Upper lobe of left lung (tissue), 6 donors: Measurements from ENCODE around the gene RUVBL2. TPM values are rescaled to one million over a fixed set of nuclear protein-coding genes. Genes with fewer than 3 reads are reported as not detected.
"Not testable (repeated sequence)": the region's sequence is repeated elsewhere in the genome, so short reads cannot be mapped to it uniquely, and the experiment has no call there.

Experiments
- ATAC-seq, 2 donors: fragments of 200-7000 bp; cut with Tn5 transposase; one replicate each; pipeline ENCODE4 v1.9.1; 2022; ENCODE audit warnings: mild to moderate bottlenecking in 2 of 2, moderate library complexity in 2 of 2; ENCODE audit not compliant: low FRiP score in 2 of 2
- DNase-seq, 2 donors: peaks; one replicate each; pipeline ENCODE4 v3.0.0-alpha.2; 2019 to 2020
- H3K27ac ChIP-seq, 4 donors: fragments of 200-600 bp; sonication (generic); one replicate each; pipeline ENCODE4 v1.5.1; 2016 to 2019
- H3K27me3 ChIP-seq, 4 donors: fragments of 200-600 bp; sonication (generic); one replicate each; pipeline ENCODE4 v1.5.1; 2017 to 2019
- H3K36me3 ChIP-seq, 4 donors: fragments of 200-600 bp; sonication (generic); one replicate each; pipeline ENCODE4 v1.5.1; 2016 to 2019
- H3K4me1 ChIP-seq, 4 donors: fragments of 200-600 bp; sonication (generic); one replicate each; pipeline ENCODE4 v1.5.1; 2018 to 2019
- H3K4me3 ChIP-seq, 4 donors: fragments of 200-600 bp; sonication (generic); one replicate each; pipeline ENCODE4 v1.5.1; 2017 to 2019; ENCODE audit warnings: mild to moderate bottlenecking in 2 of 4, moderate library complexity in 1 of 4
- H3K9me3 ChIP-seq, 4 donors: fragments of 200-600 bp; sonication (generic); one replicate each; pipeline ENCODE4 v1.5.1; 2018 to 2019
- EP300 ChIP-seq, 4 donors: sonication (generic); formaldehyde crosslinking; IDR thresholded peaks; one replicate each; pipeline ENCODE4 v1.5.1; 2017; ENCODE audit warnings: antibody characterized with exemption in 4 of 4, control low read depth in 2 of 4
- POLR2A ChIP-seq, 4 donors: fragments of 450-650 bp; IDR thresholded peaks; one replicate each; pipeline ENCODE4 v1.5.1; 2016 to 2017; ENCODE audit warnings: antibody characterized with exemption in 4 of 4, mild to moderate bottlenecking in 2 of 4
- POLR2AphosphoS5 ChIP-seq, 2 donors: sonication (generic); formaldehyde crosslinking; IDR thresholded peaks; one replicate each; pipeline ENCODE4 v1.5.1; 2017; ENCODE audit warnings: antibody characterized with exemption in 2 of 2
- WGBS, 2 donors: methylation state at CpG; one replicate each; pipeline ENCODE4 v1.1.5; 2017 to 2018; 5-methylcytosine and 5-hydroxymethylcytosine counted together
- total RNA-seq, 6 donors: library from RNA; depleted of rRNA in 4 of 6; stranded (reverse); fragments of >200 nt in 4 of 6; gene quantifications; one replicate each; pipeline versions ENCODE4 v1.1.0 to v1.2.1, GENCODE V29; 2016 to 2021
- TF ChIP-seq, protein P1 (sequence below), 6 experiments: fragments of 450-650 bp in 4 of 6; fragments of 200-600 bp in 2 of 6; sonication (generic) in 2 of 6; IDR thresholded peaks; one replicate each; pipeline ENCODE4 v1.5.1; 2016 to 2019; ENCODE audit warnings: antibody characterized with exemption in 6 of 6
- donor health status: DM: no; HTN: no; CAD: no; lungs with moderate emphysema.
- donor health status: DM: no; HTN: yes; CAD: no; lungs with severe emphysema.

RUVBL2 gene
- total RNA-seq, 6 donors from 2014 or later, result 45.7 to 105 (median 70.6) TPM

DNA sequence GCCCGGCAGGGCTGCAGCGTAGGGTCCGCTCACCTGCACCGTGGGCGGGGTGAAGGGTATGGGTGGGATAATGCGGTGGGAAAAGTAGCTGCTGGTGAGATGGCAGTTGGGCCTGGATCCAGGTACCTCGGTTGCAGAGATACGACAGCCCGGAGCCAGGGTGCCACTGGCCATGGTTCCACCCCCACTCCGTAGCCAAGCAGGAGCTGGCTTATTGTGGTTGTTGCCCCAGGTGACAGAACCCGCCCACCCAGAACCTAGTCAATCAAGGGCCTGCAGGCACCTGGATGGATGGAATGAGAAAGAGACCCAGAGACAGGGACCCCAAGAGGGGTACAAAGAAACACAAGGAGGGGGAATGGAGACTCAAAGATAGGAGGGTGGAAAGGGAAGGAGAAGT is 26.7 kb downstream of the RUVBL2 start:
- Histone ChIP-seq H3K36me3 (peaks cover 0 to 10% (median 5%) of the 10 kb centered on the region in 4 donors), H3K27ac (no peak overlapping the region), H3K9me3 (no peaks in the 10 kb centered on the region), H3K4me1 (peaks cover 15 to 27% (median 24%) of the 10 kb centered on the region in 4 donors), H3K4me3 (no peak overlapping the region), H3K27me3 (no peaks in the 10 kb centered on the region)
- WGBS, 2 donors, result 81 to 91% methylated on average over 7 to 11 of the region's 11 CpGs
- ATAC-seq, result no peak
- peak in 1 of 2 donors; percentile 38 for DNase-seq
- no peak for TF ChIP-seq EP300 (IDR thresholded peaks at IDR 0.05)

DNA sequence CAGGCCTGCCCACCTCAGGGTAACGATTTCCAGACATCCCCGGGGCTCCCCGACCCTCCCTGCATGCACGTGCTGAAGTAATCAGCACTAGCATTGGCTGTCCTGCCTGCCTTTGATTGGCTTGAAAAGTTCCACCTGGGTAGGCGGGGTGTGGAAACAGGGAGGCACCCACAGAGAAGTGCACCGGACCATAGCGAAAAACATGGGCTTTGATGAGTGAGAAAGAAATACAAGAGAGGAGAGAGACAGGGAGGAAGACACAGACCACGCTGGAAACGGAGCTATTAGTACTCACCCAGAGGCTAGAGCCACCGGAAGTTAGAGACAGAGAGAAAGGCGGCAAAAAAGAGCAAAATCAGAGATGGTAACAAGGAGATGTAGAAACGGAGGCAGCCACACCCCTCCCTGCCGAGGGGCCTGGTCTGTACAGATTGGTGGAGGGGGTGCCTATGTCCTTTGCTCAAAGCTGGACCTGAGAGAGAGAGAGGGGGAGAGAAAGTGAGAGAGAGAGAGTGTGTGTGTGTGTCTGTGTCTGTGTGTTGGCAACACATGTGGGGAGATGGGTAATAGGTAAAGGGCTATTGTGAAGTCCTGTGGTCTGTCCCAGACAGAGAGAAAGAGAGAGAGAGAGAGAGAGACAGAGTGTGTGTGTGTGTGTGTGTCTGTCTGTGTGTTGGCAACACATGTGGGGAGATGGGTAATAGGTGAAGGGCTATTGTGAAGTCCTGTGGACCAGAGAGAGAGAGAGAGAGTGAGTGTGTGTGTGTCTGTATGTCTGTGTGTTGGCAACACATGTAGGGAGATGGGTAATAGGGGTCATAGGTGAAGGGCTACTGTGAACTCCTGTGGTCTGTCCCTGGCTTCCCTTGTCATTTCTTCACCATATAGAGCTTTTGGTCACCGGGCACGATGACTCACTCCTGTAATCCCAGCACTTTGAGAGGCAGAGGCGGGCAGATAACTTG is 27.5 kb downstream of the RUVBL2 start:
- WGBS, 2 donors, result 46 to 52% methylated on average over 16 of the region's 16 CpGs
- no peak for TF ChIP-seq EP300 (IDR thresholded peaks at IDR 0.05)
- no peak for TF ChIP-seq POLR2AphosphoS5 (IDR thresholded peaks at IDR 0.05)
- TF ChIP-seq, protein P1, sequence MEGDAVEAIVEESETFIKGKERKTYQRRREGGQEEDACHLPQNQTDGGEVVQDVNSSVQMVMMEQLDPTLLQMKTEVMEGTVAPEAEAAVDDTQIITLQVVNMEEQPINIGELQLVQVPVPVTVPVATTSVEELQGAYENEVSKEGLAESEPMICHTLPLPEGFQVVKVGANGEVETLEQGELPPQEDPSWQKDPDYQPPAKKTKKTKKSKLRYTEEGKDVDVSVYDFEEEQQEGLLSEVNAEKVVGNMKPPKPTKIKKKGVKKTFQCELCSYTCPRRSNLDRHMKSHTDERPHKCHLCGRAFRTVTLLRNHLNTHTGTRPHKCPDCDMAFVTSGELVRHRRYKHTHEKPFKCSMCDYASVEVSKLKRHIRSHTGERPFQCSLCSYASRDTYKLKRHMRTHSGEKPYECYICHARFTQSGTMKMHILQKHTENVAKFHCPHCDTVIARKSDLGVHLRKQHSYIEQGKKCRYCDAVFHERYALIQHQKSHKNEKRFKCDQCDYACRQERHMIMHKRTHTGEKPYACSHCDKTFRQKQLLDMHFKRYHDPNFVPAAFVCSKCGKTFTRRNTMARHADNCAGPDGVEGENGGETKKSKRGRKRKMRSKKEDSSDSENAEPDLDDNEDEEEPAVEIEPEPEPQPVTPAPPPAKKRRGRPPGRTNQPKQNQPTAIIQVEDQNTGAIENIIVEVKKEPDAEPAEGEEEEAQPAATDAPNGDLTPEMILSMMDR (IDR thresholded peaks at IDR 0.05), result no peak

DNA sequence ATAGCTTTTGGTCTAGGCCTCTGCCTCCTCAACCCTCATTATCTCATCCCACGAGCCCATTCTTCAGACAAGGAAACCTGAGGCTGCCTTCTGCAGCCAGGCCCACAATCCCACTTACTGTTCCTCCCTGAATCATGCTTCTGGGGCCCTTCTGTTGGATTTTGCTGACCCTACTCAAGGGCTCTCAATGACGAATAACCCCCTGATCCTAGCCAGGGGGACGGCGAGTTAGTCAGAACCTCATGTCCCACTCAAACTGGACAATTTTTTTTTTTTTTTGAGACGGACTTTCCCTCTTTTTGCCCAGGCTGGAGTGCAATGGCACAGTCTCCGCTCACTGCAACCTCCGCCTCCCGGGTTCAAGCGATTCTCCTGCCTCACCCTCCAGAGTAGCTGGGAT is 28.4 kb downstream of the RUVBL2 start:
- TF ChIP-seq, protein P1 (IDR thresholded peaks at IDR 0.05), result no peak
- TF ChIP-seq POLR2A (IDR thresholded peaks at IDR 0.05) (no peak), EP300 (IDR thresholded peaks at IDR 0.05) (no peak), POLR2AphosphoS5 (IDR thresholded peaks at IDR 0.05) (no peak)
- peaks cover 15 to 27% (median 24%) of the 10 kb centered on the region in 4 donors for H3K4me1 ChIP-seq
- 88 to 89% methylated on average over 9 of the region's 9 CpGs for WGBS, 2 donors
- no peaks in the 10 kb centered on the region for H3K36me3 ChIP-seq
- H3K9me3 ChIP-seq, result no peaks in the 10 kb centered on the region
- no peak overlapping the region for H3K4me3 ChIP-seq
- H3K27me3 ChIP-seq, result no peaks in the 10 kb centered on the region
- DNase-seq (no peak), ATAC-seq (no peak)
- no peak overlapping the region for H3K27ac ChIP-seq

More for the DNA sequence above, 27.5 kb downstream of the RUVBL2 start:
- Histone ChIP-seq H3K36me3 (peaks cover 0 to 2% (median under 1%) of the 10 kb centered on the region in 4 donors), H3K4me3 (no peak overlapping the region), H3K4me1 (peaks cover 15 to 27% (median 24%) of the 10 kb centered on the region in 4 donors), H3K27ac (no peak overlapping the region), H3K9me3 (no peaks in the 10 kb centered on the region), H3K27me3 (no peaks in the 10 kb centered on the region)
- DNase-seq, result no peak
- no peak for ATAC-seq

DNA sequence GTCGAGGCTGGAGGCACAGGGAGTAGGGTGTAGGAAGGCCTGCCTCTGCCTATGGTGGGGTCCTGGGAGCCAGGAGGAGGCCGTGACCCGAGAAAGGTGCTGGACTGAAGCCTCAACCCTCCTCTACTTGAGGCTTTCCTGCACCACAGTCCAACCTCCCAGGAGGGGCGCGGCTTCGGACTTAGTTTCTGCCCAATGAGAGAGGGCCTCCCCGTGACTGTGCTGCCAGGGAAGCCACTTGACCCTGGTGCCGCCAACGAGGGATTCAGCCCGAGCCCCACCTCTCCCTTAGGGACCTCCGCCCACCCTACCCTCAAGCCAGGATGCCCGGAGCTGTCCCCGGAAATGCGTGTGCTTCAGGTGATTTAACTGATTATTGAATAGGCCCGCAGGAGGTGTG is 30.5 kb downstream of the RUVBL2 start, which contains the start of gene CGB3:
CGB3 (minus strand) TSS at position 101 of the 400 bp plus-strand sequence. CDS start 362 bp downstream, outside the sequence.
- ATAC-seq, result not testable (repeated sequence)
- 60 to 91% methylated on average over 5 to 9 of the region's 15 CpGs for WGBS, 2 donors

DNA sequence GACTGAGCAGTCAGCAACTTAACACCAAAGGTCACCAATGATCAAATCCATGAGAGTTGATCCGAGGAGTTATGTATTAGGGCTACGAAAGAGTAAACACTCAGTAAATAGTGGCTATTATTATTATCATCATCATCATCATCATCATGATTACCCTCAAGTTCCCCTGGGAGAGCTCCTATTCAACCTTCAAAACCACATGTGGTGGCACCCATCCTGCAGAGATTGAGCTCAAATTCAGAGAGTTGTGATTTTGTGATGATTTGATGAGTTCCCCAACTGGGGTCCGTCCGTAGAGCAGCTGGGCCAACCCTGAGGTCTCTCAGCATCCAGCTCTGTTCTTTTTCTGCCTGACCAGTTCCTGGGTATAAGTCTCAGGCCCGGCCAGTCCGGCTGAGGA is 31.4 kb downstream of the RUVBL2 start:
- H3K27ac ChIP-seq, DNase-seq, H3K4me3 ChIP-seq, H3K27me3 ChIP-seq, H3K36me3 ChIP-seq, H3K9me3 ChIP-seq, H3K4me1 ChIP-seq, ATAC-seq: not testable (repeated sequence)
- 89% methylated on average over 1 to 4 of the region's 6 CpGs for WGBS, 2 donors

More for the DNA sequence above, 30.5 kb downstream of the RUVBL2 start, which contains the start of gene CGB3:
- not testable (repeated sequence) for H3K27me3 ChIP-seq, H3K27ac ChIP-seq, DNase-seq, H3K4me1 ChIP-seq, H3K36me3 ChIP-seq, H3K4me3 ChIP-seq, H3K9me3 ChIP-seq

DNA sequence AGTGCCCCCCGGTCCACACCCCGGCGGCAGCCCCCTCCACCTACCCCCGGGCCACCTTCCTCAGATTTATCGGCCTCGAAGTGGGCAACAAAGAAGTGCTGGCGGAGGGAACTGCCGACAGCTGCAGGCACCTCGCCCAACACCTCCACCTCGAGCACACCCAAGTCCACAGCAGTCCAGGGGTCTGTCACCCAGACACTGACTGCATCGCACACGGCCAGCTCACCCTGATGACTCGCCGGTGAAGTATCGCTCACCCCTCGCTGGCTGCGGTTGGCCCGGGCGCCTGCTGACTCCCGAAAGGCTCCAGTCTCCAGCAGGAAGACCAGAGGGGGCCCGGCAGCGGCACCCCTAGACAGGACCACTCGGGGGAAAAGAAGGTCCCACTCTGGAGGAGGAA is 31.9 kb downstream of the RUVBL2 start:
- peak in 1 of 2 donors; percentile 46 for DNase-seq
- H3K27ac ChIP-seq, result not testable (repeated sequence)

DNA sequence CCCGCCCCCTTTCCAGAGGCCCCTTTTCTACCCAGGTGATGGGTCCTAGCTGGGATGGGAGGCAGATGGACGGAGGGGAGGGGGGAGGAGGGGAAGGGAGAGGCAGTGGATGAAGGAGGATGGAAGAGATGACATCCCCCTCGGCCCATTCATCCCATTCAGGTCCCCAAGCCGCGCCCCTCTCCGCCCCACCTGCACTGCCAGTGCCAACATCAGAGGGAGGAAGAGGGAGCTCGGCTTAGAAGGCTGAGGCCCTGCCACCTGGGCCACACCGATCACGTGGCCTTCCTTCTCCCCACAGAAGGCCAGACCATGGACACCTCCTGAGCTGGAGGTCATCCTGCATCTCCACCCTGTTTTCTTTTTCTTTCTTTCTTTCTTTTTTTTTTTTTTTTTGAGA is 35.0 kb downstream of the RUVBL2 start:
- WGBS, 2 donors, result 80% methylated on average over 7 of the region's 9 CpGs
- H3K4me1 ChIP-seq, H3K4me3 ChIP-seq, H3K9me3 ChIP-seq, ATAC-seq, H3K27me3 ChIP-seq, H3K27ac ChIP-seq, H3K36me3 ChIP-seq: not testable (repeated sequence)
- DNase-seq, result peak in 1 of 2 donors; percentile 46

More for the DNA sequence above, 31.9 kb downstream of the RUVBL2 start:
- H3K27me3 ChIP-seq, H3K4me1 ChIP-seq, H3K9me3 ChIP-seq, ATAC-seq, H3K36me3 ChIP-seq, H3K4me3 ChIP-seq: not testable (repeated sequence)
- WGBS, 2 donors, result 79 to 89% methylated on average over 17 to 22 of the region's 23 CpGs

DNA sequence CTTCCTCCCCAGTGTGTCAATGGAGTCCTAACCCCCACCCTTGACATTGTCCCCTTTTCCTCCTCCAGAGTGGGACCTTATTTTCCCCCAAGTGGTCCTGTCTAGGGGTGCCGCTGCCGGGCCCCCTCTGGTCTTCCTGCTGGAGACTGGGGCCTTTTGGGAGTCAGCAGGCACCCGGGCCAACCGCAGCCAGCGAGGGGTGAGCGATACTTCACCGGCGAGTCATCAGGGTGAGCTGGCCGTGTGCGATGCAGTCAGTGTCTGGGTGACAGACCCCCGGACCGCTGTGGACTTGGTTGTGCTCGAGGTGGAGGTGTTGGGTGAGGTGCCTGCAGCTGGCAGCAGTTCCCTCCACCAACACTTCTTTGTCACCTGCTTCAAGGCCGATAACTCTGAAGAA is 36.1 kb downstream of the RUVBL2 start:
- H3K9me3 ChIP-seq, H3K27me3 ChIP-seq, H3K4me1 ChIP-seq, H3K27ac ChIP-seq, ATAC-seq, H3K4me3 ChIP-seq, H3K36me3 ChIP-seq: not testable (repeated sequence)
- DNase-seq, result peak in 1 of 2 donors; percentile 63
- 80 to 100% methylated on average over 3 to 14 of the region's 14 CpGs for WGBS, 2 donors

DNA sequence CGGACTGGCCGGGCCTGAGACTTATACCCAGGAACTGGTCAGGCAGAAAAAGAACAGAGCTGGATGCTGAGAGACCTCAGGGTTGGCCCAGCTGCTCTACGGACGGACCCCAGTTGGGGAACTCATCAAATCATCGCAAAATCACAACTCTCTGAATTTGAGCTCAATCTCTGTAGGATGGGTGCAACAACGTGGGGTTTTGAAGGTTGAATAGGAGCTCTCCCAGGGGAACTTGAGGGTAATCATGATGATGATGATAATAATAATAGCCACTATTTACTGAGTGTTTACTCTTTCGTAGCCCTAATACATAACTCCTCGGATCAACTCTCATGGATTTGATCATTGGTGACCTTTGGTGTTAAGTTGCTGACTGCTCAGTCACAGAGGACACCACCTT is 36.6 kb downstream of the RUVBL2 start:
- H3K9me3 ChIP-seq, H3K4me3 ChIP-seq, DNase-seq, H3K27me3 ChIP-seq, H3K36me3 ChIP-seq, H3K27ac ChIP-seq, ATAC-seq, H3K4me1 ChIP-seq: not testable (repeated sequence)
- WGBS, 2 donors, result 86 to 91% methylated on average over 4 to 6 of the region's 8 CpGs
